HCEC 1CT (cell line): ENCODE data around the gene RASA1.

Source experiments
- DNase-seq: peaks from one replicate; pipeline ENCODE4 v3.0.0-alpha.2; 2017

RASA1 gene

GRCh38 chr5:87405472-87406155 lies 137.9 kb downstream of the RASA1 start:
- DNase-seq = no peak

DNA sequence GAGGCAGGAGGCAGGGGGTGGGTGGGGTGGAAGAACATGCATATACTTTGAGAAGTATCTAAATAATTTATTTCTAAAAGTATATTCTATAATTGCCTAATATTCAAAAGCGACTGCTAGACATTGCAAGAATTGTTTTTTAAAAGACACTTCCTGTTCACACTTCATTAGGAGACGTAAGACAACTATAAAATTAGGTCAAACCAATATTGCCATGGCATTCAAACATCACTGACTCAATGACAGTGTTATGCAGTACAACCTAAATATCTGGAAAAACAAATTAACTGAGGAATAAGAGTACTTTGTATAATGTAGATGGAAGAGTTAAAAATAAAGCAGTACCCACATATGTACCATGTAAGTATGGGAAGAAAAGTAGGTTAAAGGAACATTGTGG lies 140.5 kb downstream of the RASA1 start:
- no peak for DNase-seq

GRCh38 chr5:87410931-87411330 lies 143.2 kb downstream of the RASA1 start:
- DNase-seq = peak; percentile 87

DNA sequence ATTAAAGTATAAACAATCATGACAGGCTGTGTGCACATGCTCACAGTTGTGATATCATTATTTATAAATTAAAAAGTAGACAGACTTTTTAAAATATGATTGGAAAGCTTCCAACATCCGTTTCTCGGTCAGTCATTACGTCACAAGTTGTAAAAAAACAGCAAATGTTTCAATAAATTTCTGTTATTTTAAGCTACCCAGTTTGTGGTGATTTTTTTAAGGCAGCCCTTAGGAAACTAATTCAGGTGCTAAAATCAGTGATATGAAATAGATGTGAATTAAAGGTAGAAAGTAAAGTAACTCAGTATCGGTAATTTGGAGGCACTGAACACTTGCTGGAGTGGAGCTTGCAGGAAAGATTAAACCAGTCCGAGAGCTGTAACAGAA lies 143.9 kb downstream of the RASA1 start:
- no peak for DNase-seq

DNA sequence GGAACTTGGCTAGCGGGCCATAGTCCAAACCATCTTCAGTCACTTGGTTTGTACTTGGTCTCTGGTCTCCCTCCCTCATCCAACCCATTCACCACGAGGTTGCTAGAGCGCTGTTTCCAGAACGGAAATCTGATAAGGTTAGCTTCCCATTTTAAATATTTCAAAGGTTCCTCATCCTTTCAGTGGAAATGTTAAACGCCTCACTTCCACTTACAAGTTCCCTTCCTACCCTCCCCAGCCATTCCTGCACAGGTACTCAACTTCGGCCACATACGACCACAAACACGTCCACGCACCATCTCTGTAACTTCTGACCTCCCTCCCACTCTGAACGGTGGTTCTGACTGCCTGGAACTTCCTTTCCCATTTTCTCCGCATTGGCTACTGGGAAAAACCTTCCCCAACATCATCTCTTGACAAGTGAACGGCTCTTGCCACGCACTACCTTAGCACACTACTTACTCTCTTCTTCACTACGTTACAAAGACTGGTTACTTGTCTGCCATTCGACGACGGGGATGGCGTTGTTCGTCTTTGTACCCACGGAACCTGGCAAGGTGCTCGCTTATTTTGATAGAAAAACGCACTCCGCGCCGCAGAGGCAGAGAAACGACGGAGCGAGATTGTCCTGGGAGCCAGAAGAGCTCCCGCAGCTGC lies 144.4 kb downstream of the RASA1 start:
- peak; percentile 57 for DNase-seq

DNA sequence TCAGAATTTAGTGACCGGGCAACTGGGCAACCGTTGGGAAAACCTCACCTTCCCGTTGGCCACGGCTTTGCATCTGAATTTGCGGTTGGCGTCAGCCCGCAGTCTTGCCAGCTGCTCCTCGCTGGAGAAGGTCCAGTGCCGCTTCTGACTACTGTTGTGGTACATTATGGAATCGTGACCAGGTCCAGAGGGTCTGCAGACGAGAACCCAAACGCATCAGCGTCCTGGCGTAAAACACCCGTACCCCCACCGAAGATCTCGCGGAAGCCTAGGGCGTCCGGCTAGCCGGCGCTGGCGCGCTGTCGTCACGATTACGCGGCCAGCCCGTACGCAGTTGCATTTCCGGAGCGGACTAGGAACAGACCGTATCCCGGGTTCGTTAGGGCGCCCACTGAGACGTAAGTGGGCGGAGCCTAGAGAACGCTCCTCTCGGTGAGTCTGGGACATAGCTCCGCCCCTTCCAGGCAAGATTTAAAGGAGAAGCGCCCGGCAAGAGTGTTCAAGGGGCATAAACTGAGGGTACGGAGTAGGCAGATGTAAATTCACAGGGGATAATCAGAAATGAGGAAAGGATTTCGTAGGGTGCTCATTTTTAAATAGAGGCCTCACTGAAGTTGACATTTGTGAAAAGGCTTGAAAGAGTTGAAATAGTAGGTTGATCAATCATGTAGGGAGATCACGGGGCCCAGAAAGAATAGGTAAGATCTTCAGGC lies 145.1 kb downstream of the RASA1 start, which contains the start of gene CCNH:
Gene CCNH (minus strand): TSS at position 301 of the 713 bp plus-strand sequence. CDS start 136 bp downstream, at position 165.
- peak; percentile 97 for DNase-seq

DNA sequence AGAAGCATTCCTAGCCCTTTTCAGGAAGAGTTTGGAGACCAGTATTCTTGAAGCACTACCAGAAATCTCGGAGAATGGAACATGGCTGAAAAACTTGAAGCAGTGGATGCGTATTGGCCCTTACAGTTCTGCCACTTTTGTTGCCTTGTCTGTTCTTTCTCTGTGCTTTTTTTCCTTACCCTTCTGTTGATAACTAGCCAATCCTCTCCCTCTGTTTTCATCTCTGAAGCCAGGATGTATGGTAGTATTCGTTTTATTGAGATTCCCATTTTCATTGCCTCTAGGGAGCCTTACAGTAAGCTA lies 145.6 kb downstream of the RASA1 start:
- peak; percentile 22 for DNase-seq

- DNase-seq = no peak
Measured at GRCh38 chr5:87418506-87418905, 150.8 kb downstream of the RASA1 start.

DNA sequence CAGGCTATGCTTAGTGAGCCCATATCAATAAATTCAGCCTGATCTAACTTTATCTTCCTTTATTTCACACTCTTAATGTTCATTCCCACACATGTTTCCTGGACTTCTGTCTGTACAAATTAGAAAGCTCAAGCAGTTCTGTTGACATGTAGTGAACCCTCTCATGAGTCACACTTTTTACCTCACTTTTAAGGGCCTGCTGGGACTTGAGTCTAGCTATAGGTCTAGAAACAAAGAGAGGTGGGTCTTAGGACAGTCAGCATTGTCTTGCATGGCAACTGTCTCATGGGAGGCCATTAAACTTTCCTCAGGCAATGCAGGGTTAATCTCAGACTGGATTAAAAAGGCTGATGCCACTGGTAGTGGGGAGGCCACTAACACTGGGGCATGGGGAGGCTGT lies 153.6 kb downstream of the RASA1 start:
- no peak for DNase-seq

DNA sequence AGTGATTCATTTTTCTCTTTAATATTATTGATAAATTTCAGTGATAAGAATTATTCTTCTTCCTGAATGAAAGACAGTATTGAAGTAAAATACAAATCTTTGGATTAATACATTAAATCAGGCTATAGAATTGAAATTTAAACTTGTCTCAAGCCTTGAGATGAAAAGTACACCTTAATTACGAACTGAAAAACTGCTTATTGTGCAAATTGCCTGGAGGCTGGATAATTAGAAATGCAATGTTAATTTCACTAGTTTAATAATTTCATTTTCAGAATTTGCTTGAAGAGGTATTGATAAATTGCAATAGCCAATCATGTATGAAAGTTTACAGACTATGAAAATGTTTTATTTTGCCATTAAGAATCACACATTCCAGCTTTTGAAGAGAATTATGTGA lies 156.1 kb downstream of the RASA1 start:
- DNase-seq = no peak

DNA sequence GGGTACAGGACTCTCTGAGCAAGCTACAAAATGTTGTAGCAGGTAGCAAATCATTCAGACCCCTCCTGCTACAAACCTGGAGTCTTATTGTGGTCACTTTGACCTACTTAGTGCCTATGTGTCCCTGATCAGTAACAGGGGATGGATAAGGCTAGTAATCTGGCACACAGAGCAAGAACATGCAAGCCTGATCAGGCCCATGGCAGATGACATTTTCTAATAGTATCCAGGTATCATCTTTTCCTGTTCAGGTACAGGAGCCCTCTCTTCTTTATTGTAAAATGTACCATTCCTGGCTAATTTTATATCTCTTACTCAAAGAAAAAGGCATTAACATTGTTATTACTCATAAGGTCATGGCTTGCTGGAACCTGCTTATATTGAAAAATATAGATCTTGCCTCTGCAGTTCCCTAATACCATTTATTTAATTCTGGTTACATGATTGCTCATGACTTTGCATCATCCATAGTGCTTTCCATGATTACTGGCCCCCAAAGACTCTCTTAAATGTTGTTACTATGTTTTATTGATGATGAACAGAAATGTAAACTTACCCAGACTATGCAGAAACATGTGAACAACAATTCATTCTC lies 163.3 kb downstream of the RASA1 start:
- DNase-seq = no peak

- DNase-seq = no peak
Measured at GRCh38 chr5:87432460-87432859, 164.8 kb downstream of the RASA1 start.

DNA sequence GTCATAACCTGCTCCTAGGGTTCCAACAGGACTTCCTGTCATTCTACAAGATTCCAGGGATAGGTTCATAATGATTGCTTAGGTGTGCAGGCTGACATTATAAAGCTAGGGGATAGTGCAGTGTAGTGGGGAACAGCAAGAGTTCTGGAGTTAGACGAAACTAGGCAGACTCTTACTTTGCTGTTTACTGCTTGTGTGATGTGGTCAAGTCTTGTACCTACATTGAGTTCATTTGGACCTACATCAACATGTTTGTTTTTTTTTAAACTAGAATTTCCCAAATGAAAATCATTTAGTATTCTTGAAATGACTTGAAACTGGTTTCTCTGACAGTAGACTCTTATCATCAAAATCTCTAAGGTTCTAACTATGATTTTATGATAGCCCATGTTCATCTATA lies 166.3 kb downstream of the RASA1 start:
- DNase-seq = no peak

GRCh38 chr5:87434461-87434860 lies 166.8 kb downstream of the RASA1 start:
- DNase-seq = no peak

DNA sequence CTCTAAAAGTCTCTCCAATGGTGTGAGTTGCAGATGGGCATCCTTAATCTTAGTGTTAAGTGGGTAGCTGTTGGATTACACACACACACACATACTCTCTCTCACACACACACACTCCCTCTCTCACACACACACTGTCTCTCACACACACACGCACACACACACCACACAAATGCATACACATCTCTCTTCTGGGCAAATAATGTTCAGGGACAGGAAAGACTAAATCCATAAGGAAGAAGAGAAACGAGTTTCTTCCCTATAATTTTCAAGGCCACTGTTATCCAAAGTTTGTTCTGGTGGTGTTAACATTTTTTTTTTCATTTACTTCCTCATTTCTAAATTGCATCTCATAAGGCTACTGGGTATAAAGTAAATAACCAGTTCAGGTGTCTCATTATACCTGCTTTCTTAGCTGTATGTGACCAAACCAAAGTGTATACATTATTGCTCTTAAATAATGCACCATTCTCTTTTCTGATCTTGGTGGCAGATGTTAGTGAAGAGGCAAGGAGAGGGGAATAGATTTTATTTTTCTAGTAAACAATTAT lies 167.5 kb downstream of the RASA1 start:
- DNase-seq = no peak

DNA sequence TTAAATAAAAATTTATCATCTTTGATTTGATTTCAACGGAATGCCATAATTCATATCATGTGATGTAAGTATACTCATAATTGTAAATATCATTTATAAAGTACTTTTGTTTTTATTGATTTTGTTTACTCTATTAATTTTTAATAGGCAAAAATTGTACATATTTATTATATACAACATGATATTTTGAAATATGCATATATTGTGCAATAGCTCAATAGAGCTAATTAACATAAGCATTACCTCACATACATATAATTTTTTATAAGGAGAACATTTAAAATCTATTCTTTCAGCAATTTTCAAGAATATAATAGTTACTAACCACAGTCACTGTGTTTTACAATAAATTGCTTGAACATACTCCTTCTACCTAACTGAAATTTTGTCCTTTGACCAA lies 170.0 kb downstream of the RASA1 start:
- no peak for DNase-seq

GRCh38 chr5:87438231-87438630 lies 170.5 kb downstream of the RASA1 start:
- DNase-seq = no peak
